NCI-H446 treated with DMSO at 0.1 percent for 48 hours (cell line): ENCODE results near the gene TPSAB1.
"Not testable (repeated sequence)": the region's sequence is repeated elsewhere in the genome, so short reads cannot be mapped to it uniquely, and the experiment has no call there.

Experiments used
- DNase-seq: peaks from one replicate; lab custom pipeline; 2025; lab: John Stamatoyannopoulos, UW

TPSAB1 gene

GRCh38 chr16:1223355-1224214 is 16.9 kb upstream of the TPSAB1 start:
- DNase-seq = no peak

DNA sequence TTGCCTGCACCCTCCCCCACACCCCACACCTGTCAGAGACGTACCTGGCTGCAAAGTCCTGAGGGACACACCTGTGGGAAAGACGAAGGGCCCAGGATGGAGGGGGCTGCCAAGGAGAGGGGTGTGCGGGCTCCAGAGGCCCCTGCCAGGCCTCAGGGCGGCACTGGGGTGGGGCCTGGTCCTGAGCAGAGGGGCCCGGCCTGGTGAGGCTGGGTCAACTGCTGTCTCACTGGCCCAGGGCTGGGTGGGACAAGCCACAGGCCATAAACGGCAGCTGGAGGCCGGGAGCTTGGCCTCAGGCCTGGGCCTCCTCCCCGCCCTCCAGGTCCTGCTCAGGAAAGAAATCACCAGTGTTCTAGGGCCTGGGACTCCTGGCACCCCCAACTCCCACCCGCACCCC is 15.9 kb upstream of the TPSAB1 start:
- DNase-seq = no peak

- no peak for DNase-seq
These were observed 15.5 kb upstream of the TPSAB1 start, which contains the start of gene TPSG1 for GRCh38 chr16:1225051-1225451. TPSG1 (minus strand) TSS chr16:1225268; CDS start chr16:1225252, 16 bp downstream.

GRCh38 chr16:1225728-1226311 is 14.7 kb upstream of the TPSAB1 start:
- DNase-seq = not testable (repeated sequence)

DNA sequence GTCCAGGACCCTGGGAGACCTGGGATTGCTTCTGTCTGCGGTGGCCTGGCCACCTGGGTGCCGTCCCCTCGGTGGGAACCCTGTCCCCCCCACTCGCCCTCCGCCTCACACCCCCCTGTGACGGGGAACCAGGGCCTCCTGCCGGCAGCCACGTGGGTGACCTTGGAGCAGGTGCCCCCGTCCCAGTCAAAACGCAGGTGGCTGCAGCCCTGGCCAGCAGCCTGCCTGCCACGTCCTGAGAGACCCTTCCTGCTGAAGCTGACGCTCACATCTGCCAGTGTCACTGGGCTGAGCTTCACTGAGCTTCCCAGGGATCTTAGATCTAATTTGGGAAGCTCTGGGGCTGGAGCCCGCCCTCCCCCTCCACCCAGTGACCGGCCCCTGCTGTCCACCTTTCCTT is 13.8 kb upstream of the TPSAB1 start:
- not testable (repeated sequence) for DNase-seq

DNA sequence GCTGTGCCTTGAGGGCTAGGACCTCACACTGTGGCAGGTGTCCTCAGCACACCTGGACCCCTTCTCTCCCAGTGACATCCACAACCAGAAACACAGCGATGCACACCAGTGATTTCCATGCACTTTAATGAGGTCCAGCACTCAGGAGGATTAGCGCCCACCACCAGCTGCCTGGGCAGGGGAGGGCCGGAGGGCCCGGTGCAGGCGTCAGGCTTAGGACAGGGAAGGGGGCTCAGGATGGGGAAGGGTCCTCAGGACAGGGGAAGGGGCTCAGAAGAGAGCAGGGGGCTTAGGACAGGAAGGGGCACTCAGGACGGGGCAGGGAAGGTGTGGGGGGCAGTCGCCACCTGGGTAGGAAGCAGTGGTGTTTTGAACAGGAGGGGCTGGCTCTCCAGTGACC is 12.3 kb upstream of the TPSAB1 start:
- not testable (repeated sequence) for DNase-seq

DNA sequence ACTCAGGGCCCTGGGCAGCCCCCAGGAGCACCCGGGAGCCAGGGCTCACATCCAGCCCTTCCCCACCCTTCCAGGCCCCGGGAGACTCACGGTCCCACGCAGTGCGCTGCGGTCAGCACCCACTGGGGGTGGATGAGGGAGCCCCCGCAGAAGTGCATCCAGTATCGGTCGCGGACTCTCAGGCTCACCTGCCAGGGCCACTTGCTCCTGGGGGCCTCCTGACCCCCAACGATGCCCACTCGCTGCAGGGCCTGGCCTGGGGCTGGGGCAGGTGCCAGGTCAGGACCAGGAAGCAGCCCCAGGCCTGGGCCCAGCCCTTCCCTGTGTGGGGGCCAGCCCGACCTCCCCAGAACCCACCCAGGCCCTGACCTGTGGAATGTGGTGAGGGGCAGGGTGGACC is 11.0 kb upstream of the TPSAB1 start:
- not testable (repeated sequence) for DNase-seq

DNA sequence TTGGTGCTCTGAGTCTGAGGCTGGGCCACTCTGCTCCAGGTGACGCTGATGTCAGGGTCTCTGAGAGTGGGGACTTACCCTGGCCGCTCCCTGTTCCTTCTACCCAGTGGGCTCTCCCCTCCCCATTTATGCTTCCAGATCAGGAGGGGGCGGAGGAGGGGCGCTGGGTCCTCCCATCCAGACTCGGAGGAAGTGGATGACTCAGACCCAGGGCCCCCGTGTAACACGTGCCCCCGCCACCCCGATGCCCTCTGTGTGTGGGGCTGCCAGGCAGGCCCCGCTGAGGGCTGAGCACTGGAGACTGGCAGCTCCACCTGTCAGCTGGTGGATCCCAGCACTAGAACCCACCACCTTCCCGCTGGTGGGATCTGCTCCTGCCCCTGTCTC is 10.4 kb upstream of the TPSAB1 start, which contains the start of gene TPSB2:
Gene TPSB2 (minus strand): TSS at position 101 of the 387 bp plus-strand sequence. CDS start 233 bp downstream, outside the sequence.
- DNase-seq = not testable (repeated sequence)

DNA sequence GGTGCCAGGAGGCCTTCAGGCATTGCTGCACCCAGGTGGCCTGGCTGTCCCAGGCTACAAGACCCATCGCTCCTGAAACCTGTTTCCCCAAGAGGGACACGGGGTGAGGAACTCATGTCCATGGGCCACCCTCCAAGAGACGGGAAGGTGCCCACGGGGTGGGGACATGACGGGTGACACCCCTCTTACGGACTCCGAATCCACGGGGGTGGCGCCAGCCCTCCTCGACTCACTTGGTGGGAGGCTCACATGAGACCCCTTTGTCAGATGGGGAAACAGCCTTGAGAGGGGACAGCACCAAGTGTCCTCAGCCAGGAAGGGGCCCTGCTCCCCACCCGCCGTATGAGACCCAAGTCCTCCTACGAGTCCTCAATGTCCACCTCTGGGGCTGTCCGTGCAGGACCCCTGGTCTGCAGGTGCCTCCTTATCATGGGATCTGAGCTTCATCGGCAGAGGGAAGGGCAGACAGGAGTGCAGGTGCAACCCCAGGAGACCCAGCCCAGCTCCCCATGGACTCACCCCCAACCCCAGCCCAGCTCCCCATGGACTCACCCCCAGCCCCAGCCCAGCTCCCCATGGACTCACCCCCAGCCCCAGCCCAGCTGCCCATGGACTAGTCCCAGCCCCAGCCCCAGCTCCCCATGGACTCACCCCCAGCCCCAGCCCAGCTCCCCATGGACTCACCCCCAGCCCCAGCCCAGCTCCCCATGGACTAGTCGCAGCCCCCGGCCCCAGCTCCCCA is 9.9 kb upstream of the TPSAB1 start:
- not testable (repeated sequence) for DNase-seq

DNA sequence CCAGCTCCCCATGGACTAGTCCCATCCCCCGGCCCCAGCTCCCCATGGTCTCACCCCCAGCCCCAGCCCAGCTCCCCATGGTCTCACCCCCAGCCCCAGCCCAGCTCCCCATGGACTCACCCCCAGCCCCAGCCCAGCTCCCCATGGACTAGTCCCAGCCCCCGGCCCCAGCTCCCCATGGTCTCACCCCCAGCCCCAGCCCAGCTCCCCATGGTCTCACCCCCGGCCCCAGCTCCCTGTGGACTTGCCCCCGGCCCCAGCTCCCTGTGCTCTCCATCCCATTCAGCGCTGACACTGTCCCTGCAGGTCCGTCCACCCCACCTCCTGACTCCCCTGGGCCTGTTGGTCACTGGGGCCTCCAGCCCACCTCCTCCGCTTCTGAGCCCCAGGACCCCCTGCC is 9.2 kb upstream of the TPSAB1 start:
- DNase-seq = not testable (repeated sequence)

GRCh38 chr16:1232049-1232748 is 8.3 kb upstream of the TPSAB1 start:
- DNase-seq = not testable (repeated sequence)

- not testable (repeated sequence) for DNase-seq
These were observed 3.8 kb upstream of the TPSAB1 start for GRCh38 chr16:1236659-1237058.

GRCh38 chr16:1237990-1238389 is 2.5 kb upstream of the TPSAB1 start:
- no peak for DNase-seq

- not testable (repeated sequence) for DNase-seq
These were observed 1.6 kb upstream of the TPSAB1 start for GRCh38 chr16:1238909-1239308.

GRCh38 chr16:1239575-1239974 is 930 bp upstream of the TPSAB1 start:
- not testable (repeated sequence) for DNase-seq

GRCh38 chr16:1241081-1241480 is 576 bp downstream of the TPSAB1 start:
- not testable (repeated sequence) for DNase-seq

DNA sequence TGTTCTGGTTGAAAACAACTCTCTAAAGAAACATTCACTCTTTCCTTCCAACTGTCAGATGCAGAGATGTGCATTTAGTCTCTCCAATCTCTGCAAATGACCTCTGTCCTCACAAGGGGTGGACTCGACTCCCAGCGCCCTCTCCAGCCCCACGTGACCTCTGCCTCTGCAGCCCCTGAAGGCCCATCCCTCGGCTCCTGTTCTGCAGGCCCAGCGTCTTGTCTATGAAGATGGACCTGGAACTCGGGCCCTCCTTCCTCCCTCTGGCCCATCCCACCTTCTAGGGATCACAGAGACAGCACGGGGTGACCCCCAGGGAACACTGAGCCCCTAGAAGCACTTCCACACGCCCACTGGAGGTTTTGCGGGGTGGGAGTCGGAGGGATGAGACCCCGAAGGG is 2.9 kb downstream of the TPSAB1 start:
- DNase-seq = not testable (repeated sequence)

GRCh38 chr16:1243907-1244850 is 3.7 kb downstream of the TPSAB1 start:
- DNase-seq = not testable (repeated sequence)

GRCh38 chr16:1244881-1245280 is 4.4 kb downstream of the TPSAB1 start:
- no peak for DNase-seq

DNA sequence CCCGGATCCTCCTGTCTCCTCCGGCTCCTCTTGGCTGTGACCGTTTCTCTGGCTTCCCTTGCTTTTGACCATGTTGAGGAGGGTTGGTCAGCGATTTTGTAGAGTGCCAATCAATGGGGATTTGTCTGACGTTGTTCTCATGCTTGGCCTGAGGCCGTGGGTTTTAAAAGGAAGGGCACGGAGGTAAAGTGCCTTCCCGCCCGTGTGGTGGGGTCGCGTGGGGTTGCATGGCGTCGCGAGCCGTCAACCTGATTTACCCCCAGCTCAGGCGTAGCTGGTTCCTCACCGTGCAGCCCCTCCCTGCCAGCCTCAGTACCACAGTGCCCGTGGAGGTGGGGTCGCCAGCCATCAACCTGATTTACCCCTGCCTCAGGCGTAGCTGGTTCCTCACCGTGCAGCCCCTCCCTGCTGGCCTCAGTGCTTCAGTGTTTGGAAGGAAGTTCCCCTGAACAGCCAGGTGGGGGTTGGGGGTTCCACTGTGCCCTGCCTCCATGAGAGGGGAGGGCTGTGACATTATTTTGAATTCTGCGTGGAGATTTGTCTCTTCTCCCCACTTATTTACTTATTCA is 5.0 kb downstream of the TPSAB1 start:
- no peak for DNase-seq
